Chondrocyte (in vitro differentiated cells): Measurements from ENCODE around the gene SLC6A18. TPM values are rescaled to one million over a fixed set of nuclear protein-coding genes. Genes with fewer than 3 reads are reported as not detected.

ENCODE experiments used
- DNase-seq: peaks from one replicate; pipeline ENCODE4 v3.0.0; 2021; ENCODE audit warnings: mixed read lengths, low spot score
- H3K27ac Mint-ChIP-seq: one replicate; pipeline ENCODE4 v1.8.0; 2021; ENCODE audit warnings: mild to moderate bottlenecking, moderate library complexity, mixed read lengths; ENCODE audit not compliant: unreplicated experiment
- H3K27me3 Mint-ChIP-seq: 2 replicates; pipeline ENCODE4 v1.8.0; 2021; ENCODE audit warnings: low read depth, mixed read lengths
- H3K36me3 Mint-ChIP-seq: 2 replicates; pipeline ENCODE4 v1.8.0; 2021; ENCODE audit warnings: low read depth, mixed read lengths
- H3K4me1 Mint-ChIP-seq: 2 replicates; pipeline ENCODE4 v1.8.0; 2021; ENCODE audit warnings: low read depth, mild to moderate bottlenecking, mixed read lengths
- H3K4me3 Mint-ChIP-seq: one replicate; pipeline ENCODE4 v1.8.0; 2021; ENCODE audit warnings: mild to moderate bottlenecking, moderate library complexity, mixed read lengths; ENCODE audit not compliant: unreplicated experiment
- H3K9me3 Mint-ChIP-seq: 2 replicates; pipeline ENCODE4 v1.8.0; 2021; ENCODE audit warnings: low read depth, mixed read lengths
- total RNA-seq: library from RNA; stranded (reverse); gene quantifications from 3 replicates; pipeline ENCODE4 v1.2.1, GENCODE V29; 2021
- TF ChIP-seq, protein P1 (sequence below): fragments of 200-600 bp; sonication (generic); IDR thresholded peaks from 2 replicates; pipeline ENCODE4 v1.5.0; 2021; ENCODE audit warnings: antibody characterized with exemption, mild to moderate bottlenecking, moderate library complexity

Gene SLC6A18
- total RNA-seq, 1 donor from 2014 or later: not detected

DNA sequence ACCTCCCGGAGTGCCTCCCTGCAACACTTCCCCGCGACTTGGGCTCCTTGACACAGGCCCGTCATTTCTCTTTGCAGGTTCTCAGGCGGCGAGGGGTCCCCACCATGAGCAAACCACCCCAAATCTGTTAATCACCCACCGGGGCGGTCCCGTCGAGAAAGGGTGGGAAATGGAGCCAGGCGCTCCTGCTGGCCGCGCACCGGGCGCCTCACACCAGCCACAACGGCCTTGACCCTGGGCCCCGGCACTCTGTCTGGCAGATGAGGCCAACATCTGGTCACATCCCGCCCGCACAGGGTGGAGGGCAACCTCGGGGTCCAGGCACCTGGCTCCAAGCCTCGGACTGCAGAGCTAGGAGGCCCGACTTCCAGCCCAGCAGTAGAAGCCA is 70.5 kb downstream of the SLC6A18 start:
- TF ChIP-seq, protein P1, sequence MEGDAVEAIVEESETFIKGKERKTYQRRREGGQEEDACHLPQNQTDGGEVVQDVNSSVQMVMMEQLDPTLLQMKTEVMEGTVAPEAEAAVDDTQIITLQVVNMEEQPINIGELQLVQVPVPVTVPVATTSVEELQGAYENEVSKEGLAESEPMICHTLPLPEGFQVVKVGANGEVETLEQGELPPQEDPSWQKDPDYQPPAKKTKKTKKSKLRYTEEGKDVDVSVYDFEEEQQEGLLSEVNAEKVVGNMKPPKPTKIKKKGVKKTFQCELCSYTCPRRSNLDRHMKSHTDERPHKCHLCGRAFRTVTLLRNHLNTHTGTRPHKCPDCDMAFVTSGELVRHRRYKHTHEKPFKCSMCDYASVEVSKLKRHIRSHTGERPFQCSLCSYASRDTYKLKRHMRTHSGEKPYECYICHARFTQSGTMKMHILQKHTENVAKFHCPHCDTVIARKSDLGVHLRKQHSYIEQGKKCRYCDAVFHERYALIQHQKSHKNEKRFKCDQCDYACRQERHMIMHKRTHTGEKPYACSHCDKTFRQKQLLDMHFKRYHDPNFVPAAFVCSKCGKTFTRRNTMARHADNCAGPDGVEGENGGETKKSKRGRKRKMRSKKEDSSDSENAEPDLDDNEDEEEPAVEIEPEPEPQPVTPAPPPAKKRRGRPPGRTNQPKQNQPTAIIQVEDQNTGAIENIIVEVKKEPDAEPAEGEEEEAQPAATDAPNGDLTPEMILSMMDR: no peak
- peak; percentile 93 for DNase-seq
- peaks cover 49% of the 10 kb centered on the region for H3K27me3 Mint-ChIP-seq
- H3K27ac Mint-ChIP-seq: no peak overlapping the region
- no peak overlapping the region for H3K4me3 Mint-ChIP-seq
- H3K4me1 Mint-ChIP-seq: no peaks in the 10 kb centered on the region
- H3K36me3 Mint-ChIP-seq: no peaks in the 10 kb centered on the region
- no peaks in the 10 kb centered on the region for H3K9me3 Mint-ChIP-seq

Other genes starting within 250 kb of the SLC6A18 start
- gene NKD2, start 216.6 kb upstream of the SLC6A18 start, total RNA-seq: not detected in 3 replicates
- 2.0 to 4.9 TPM (median 3.7 TPM) in 3 replicates for gene SLC12A7, start 113.3 kb upstream of the SLC6A18 start, total RNA-seq
- gene SLC6A19, start 23.8 kb upstream of the SLC6A18 start, total RNA-seq: not detected in 3 replicates
- gene TERT, start 69.7 kb downstream of the SLC6A18 start, total RNA-seq: not detected in 3 replicates
- gene CLPTM1L, start 119.7 kb downstream of the SLC6A18 start, total RNA-seq: 75.8 to 108 TPM (median 81.6 TPM) in 3 replicates
- gene SLC6A3, start 220.1 kb downstream of the SLC6A18 start, total RNA-seq: not detected in 3 replicates